ENCODE measurements around the gene USP54.

- no peak for TF ChIP-seq TAF1 (IDR thresholded peaks at IDR 0.05; ENCODE audit: low read depth)
- no peak for TF ChIP-seq TCF12 (IDR thresholded peaks at IDR 0.05; ENCODE audit: low read depth)
- TF ChIP-seq CREB1 (IDR thresholded peaks at IDR 0.05; ENCODE audit: low read depth) = no peak
- TF ChIP-seq FOXM1 (IDR thresholded peaks at IDR 0.05; ENCODE audit: borderline replicate concordance, low read depth) = no peak
- no peak for TF ChIP-seq MAX (IDR thresholded peaks at IDR 0.05)
- TF ChIP-seq CEBPB (IDR thresholded peaks at IDR 0.05) = no peak
- TF ChIP-seq NFIC (IDR thresholded peaks at IDR 0.05) = no peak
- no peak for TF ChIP-seq TEAD4 (IDR thresholded peaks at IDR 0.05)
Observed at GRCh38 chr10:73609116-73609515, 18.0 kb upstream of the USP54 start.
